ENCODE measurements around the gene FAHD1. TPM values are rescaled to one million over a fixed set of nuclear protein-coding genes. Genes with fewer than 3 reads are reported as not detected.

Gene FAHD1
- total RNA-seq, 1 donor from 2014 or later = 16.1 TPM

DNA sequence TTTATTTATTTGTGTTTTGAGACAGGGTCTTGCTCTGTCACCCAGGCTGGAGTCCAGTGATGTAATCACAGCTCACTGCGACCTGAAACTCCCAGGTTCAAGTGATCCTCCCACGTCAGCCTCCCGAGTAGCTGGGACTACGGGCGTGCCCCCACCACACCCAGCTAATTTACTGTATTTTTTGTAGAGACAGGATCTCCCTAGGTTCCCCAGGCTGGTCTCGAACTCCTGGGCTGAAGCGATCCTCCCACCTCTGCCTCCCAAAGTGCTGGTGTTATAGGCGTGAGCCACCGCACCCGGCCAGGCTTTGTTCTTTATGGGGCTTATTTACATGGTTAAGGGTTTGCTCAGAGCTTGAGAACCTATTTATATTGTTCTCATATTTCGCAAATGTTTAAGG lies 50.8 kb downstream of the FAHD1 start:
- ATAC-seq (no peak), DNase-seq (no peak)
- no peaks in the 10 kb centered on the region for H3K4me1 ChIP-seq
- no peaks in the 10 kb centered on the region for H3K36me3 ChIP-seq
- H3K27ac ChIP-seq = no peak overlapping the region
- intact Hi-C loops (cut with DNase I) = no loop called here
- H3K9me3 ChIP-seq = no peaks in the 10 kb centered on the region
- H3K27me3 ChIP-seq (ENCODE audit: low read depth) = peaks cover 31% of the 10 kb centered on the region
- H3K4me3 ChIP-seq = no peak overlapping the region
- TF ChIP-seq, protein P1, sequence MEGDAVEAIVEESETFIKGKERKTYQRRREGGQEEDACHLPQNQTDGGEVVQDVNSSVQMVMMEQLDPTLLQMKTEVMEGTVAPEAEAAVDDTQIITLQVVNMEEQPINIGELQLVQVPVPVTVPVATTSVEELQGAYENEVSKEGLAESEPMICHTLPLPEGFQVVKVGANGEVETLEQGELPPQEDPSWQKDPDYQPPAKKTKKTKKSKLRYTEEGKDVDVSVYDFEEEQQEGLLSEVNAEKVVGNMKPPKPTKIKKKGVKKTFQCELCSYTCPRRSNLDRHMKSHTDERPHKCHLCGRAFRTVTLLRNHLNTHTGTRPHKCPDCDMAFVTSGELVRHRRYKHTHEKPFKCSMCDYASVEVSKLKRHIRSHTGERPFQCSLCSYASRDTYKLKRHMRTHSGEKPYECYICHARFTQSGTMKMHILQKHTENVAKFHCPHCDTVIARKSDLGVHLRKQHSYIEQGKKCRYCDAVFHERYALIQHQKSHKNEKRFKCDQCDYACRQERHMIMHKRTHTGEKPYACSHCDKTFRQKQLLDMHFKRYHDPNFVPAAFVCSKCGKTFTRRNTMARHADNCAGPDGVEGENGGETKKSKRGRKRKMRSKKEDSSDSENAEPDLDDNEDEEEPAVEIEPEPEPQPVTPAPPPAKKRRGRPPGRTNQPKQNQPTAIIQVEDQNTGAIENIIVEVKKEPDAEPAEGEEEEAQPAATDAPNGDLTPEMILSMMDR (IDR thresholded peaks at IDR 0.05) = no peak

GRCh38 chr16:1878256-1878655 lies 51.2 kb downstream of the FAHD1 start:
- H3K27me3 ChIP-seq (ENCODE audit: low read depth) = peaks cover 31% of the 10 kb centered on the region

More at GRCh38 chr16:1878256-1878655, 51.2 kb downstream of the FAHD1 start:
- H3K9me3 ChIP-seq = no peaks in the 10 kb centered on the region
- DNase-seq (no peak), ATAC-seq (no peak)
- no peak overlapping the region for H3K27ac ChIP-seq
- TF ChIP-seq, protein P1 (IDR thresholded peaks at IDR 0.05) = no peak
- no peaks in the 10 kb centered on the region for H3K36me3 ChIP-seq
- H3K4me3 ChIP-seq = no peak overlapping the region
- no peaks in the 10 kb centered on the region for H3K4me1 ChIP-seq
- intact Hi-C loops (cut with DNase I) = no loop called here

Other genes with a start within 250 kb of the FAHD1 start
- 42.2 TPM for gene IFT140, start 215.1 kb upstream of the FAHD1 start, total RNA-seq
- 24.1 TPM for gene CRAMP1, start 214.8 kb upstream of the FAHD1 start, total RNA-seq
- 53.1 TPM for gene JPT2, start 148.9 kb upstream of the FAHD1 start, total RNA-seq
- 63.0 TPM for gene MAPK8IP3, start 121.0 kb upstream of the FAHD1 start, total RNA-seq
- 56.5 TPM for gene NME3, start 55.7 kb upstream of the FAHD1 start, total RNA-seq
- gene EME2, start 54.4 kb upstream of the FAHD1 start, total RNA-seq = 15.5 TPM
- 58.0 TPM for gene MRPS34, start 54.1 kb upstream of the FAHD1 start, total RNA-seq
- 44.2 TPM for gene SPSB3, start 44.6 kb upstream of the FAHD1 start, total RNA-seq
- 36.0 TPM for gene NUBP2, start 44.2 kb upstream of the FAHD1 start, total RNA-seq
- gene IGFALS, start 33.5 kb upstream of the FAHD1 start, total RNA-seq = 0.97 TPM
- gene HAGH, start 381 bp upstream of the FAHD1 start, total RNA-seq = 69.1 TPM
- gene MEIOB, start 45.0 kb downstream of the FAHD1 start, total RNA-seq = not detected
- gene HS3ST6, start 91.2 kb downstream of the FAHD1 start, total RNA-seq = 1.3 TPM
- gene MSRB1, start 116.0 kb downstream of the FAHD1 start, total RNA-seq = 35.1 TPM
- not detected for gene RPL3L, start 127.5 kb downstream of the FAHD1 start, total RNA-seq
- gene NDUFB10, start 132.3 kb downstream of the FAHD1 start, total RNA-seq = 85.8 TPM
- 1,721 TPM for gene RPS2, start 137.6 kb downstream of the FAHD1 start, total RNA-seq
- gene RNF151, start 139.7 kb downstream of the FAHD1 start, total RNA-seq = not detected
- 25.6 TPM for gene TBL3, start 144.8 kb downstream of the FAHD1 start, total RNA-seq
- 1.7 TPM for gene NOXO1, start 154.3 kb downstream of the FAHD1 start, total RNA-seq
- gene GFER, start 157.0 kb downstream of the FAHD1 start, total RNA-seq = 24.7 TPM
- gene SYNGR3, start 162.8 kb downstream of the FAHD1 start, total RNA-seq = 0.24 TPM
- gene ZNF598, start 182.6 kb downstream of the FAHD1 start, total RNA-seq = 27.2 TPM
- not detected for gene NPW, start 192.6 kb downstream of the FAHD1 start, total RNA-seq
- 343 TPM for gene NHERF2, start 199.7 kb downstream of the FAHD1 start, total RNA-seq
- gene NTHL1, start 220.6 kb downstream of the FAHD1 start, total RNA-seq = 24.3 TPM
- 123 TPM for gene TSC2, start 220.8 kb downstream of the FAHD1 start, total RNA-seq

Measured in lower lobe of right lung (tissue), 2 donors.